GM15510 (cell line): ENCODE data around the gene NFASC.

Experiments used
- POLR2A ChIP-seq: IDR thresholded peaks from 3 replicates; pipeline ENCODE4 v1.6.1; 2011; ENCODE audit warnings: borderline replicate concordance; ENCODE audit not compliant: insufficient read length; ENCODE audit errors: extremely low read depth

The NFASC gene

DNA sequence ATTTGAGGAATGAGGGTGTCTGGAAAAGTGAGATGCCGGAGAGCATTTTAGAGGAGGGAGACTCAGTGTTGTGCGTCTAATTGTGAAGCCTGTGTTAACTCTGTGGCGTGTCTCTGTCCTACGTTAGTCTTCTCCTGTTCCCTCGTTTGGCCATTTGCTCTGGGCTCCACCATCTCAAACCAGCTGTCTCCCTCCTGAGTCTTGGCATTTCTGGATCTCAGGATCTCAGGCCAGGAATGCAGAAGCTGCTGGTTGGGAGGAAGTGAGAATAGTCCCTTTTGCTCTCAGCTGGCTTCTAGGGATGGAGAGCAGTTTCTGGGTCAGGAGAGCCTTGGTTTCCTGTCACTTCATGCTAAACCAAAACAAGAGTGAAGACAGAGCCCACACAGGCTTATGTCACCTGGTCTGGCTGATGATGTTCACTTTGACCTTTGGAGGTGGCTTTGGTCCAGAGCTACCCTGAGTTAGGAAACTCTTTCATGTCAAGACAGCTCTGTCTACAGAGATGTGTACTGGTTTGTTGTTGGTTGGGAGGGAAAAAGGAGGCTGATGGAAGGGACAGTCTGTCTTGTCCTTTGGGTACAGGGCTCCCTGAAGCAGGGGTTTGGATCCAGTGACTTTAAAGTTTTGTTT is 859 bp downstream of the NFASC start:
- no peak for TF ChIP-seq POLR2A

DNA sequence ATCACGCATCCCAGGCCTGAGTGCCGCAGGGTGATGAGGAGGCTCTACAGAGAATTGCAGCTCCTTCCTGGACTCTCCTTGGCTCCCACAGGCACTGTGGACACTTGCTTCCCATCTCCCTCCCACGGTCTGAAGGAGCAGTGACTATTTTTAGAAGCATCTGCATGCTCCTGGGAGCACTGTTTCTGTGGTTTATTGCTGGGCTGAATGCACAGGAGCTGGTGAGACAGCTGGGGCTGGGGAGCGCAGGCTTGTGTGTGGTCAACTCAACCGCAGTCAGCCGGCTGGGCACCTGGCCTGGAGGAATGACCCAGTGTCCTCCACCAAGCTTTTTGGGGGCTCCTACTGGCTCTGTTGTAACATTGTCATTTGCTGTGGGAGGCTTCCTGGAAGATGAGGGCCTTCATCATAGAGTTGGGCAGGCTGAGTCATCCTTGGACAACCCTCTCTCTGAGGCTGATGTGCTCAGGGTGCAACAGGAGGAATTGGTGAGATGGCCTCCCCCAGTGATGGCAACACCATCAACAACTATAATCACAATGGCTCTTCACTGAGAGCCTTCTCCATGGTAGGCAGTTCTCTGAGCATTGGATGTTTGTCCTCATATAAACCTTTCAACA is 1.7 kb downstream of the NFASC start:
- no peak for TF ChIP-seq POLR2A

DNA sequence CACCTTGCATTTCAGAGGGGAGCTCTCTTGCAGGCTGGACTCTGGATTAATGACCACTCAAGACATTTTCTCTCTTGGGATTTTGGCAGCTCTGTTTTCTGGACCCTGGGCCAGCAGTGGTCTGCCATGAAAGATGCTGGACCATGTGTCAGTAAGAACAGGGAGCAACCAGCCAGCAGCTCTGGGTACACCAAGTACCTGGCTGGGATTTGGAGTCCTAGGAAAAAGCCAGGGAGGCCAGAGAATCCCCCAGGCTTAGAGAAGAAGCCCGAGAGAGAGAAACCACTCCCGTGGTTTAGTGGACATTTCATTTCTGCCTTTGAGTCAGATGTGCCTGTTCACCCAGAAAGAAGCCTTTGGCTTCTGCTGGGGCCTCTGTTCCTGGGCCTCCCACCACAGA is 2.5 kb downstream of the NFASC start:
- no peak for TF ChIP-seq POLR2A

DNA sequence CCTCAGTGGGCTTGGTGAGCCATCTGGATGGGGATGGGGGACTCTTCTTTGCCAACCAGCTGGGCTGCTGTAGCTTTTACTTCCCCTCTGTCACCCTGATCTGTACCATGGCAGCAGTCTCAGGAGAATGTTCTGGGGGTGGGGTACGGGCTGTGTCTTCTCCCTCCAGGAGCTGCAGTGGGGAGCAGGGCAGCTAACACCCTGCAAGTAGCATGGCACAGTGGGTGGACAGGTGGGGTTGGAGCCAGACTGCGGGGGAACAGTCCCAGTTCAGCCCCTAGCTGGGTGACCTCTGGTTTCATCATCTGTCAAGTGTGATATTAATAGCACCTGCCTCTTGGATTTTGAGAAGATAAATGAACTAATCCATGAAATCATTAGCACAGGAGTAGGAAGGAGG is 3.1 kb downstream of the NFASC start:
- no peak for TF ChIP-seq POLR2A

DNA sequence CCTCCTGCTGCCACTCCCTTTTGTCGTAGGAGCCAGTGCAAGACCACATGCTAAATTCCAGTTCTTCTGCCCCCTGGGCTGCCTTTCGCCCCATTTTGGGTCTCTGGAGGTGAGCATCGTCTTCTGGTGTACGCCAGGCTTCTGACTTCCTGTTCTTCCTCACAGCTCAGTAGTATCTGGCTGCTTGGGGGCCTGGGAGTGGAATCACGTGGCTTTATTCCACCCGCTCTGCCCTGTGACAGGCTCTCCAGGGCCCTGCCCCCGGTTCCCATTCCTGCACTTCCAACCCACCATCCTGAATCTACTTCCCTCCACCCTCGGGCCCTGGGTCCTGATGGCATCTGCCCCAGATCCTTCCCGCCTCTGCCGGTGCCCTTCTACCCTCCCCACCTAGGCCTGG is 3.6 kb downstream of the NFASC start:
- no peak for TF ChIP-seq POLR2A

DNA sequence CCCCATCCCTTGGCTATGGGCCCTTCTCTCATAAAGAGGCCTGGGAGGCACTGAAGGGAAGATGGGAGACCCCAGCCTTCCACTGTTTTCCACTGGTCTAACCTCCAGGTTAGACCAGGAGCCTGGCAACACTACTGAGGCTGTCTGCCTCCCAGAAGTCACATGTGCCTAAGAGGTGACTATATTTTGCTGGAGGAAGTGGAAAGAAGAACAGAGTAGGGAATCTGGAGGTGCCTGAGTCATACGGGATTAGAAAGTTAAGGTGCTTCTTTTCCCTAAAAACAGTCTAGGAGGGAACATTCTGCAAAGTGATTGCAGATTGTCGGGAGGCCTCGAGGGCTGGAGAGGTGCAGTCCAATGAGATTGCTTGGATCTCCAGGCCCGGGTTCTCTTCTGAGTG is 4.6 kb downstream of the NFASC start:
- no peak for TF ChIP-seq POLR2A

DNA sequence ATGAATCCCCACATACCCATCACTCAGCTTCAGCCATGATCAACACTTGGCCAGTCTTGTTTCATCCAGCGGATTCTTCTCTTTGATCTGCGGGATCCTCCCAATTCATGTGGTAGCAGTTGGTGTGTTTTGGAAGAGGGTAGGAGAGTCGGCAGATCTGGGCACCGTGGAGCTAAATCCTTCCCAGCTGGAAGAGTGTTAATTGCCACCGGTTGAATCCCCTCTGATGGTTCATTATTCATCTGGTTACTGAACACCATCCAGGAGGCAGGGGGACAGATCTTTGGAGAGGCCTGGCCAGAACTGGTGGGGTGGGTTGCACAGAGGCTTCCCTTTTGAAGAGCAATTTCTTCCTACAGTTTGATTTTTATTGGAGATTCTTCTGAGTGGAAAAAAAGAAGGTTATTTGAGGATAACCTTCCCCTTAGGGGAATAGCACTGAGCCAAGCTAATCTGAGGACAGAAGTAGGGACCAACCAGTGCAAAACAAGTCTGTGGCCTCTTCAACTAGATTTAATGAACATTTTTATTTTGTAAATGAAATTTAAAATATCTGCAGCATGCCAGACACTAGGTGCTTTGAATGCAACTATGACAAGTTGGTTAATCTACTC is 8.1 kb downstream of the NFASC start:
- TF ChIP-seq POLR2A = no peak

DNA sequence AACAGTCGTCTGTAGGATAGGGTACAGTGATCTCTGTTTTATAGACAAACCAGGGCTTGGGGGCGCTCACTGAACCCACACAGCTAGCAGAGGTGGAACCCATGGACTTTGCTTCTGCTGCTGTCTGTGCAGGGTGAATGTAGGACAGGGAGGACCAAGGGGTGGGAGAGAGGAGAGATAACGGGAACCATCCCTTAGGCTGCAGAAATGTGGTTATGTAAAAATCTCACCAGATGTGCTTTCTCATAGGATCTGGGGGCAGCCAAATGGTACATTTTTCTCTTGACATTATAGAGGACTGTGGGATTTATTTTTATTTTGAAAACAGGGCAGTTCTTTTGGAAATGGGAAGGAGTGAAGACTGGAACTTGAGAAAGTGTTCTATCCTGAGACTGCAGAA is 8.7 kb downstream of the NFASC start:
- no peak for TF ChIP-seq POLR2A

DNA sequence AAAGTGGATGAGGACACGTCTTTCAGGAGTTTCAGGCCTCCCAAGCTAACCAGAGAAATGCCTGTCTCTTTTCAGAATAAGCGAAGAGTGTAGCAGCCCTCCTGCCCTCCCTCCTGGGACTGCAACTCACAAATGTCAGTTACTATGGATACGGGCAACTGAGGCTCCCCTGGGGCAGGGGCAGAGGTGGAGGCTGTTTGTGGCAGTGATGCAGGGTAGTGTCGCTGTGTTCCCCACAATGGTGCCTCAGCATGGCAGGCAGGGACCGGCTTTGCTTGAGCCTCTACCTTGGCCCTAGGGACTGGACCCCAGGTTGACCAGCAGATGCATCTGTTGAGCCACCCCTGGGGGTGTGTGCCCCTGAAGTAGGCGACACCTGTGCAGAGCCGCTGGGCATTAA is 10.2 kb downstream of the NFASC start:
- no peak for TF ChIP-seq POLR2A

DNA sequence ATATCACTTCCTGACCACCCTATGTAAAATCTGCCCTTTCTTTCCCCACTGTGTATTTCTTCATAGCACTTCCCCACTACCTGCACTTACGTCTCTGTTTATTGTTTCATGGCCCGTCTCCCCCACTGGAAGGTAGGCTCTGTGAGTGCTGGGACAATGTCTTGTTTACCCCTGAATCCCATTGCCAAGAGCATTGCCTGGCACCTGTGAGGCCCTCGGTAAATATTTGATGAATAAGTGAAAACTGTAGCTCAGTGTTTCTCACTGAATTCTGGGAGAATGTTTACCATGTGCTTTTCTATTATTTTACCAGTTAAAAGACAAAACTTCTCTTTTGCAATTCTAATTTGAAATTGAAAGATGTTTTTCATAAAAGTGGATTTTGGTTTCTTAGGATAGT is 11.8 kb downstream of the NFASC start:
- no peak for TF ChIP-seq POLR2A

DNA sequence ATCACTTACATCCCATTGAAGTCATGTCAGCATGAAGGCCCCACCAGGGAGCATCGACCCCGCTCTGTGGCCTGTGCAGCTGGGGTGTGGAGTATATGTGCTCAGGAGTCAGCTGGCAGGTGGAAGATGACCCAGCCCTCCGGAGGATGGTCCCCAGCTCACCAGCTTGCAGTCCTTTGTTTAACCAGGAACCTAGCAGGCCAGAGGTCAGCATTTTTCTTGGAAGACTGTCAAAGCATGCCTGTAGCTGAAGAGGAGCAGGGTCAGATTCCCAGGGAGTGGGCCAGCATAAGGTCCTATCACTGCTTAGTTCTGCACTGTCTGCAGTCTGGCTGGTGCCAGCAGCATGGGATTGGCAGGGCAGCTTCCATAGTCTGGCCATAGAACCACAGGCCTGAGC is 12.7 kb downstream of the NFASC start:
- TF ChIP-seq POLR2A = no peak

DNA sequence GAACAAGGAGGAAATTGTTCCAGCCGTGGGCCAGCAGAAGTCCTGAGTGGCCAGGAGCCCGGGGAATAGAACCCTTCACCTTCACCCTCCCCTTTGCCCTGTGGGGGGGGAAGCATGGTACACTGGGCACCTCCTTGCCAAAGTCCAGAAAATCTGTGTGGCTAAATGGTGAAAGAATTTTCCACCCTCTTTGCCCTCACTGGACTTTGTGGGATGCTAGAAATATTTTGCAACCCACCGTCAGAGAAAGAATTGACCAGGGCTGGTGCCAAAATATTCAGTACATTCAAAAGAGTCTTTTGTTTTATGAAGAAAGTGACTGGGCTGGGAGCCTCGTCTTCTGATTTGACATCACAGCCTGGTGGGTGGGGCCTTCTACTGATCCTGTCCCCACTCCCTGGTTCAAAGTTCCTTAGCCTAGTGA is 14.6 kb downstream of the NFASC start:
- no peak for TF ChIP-seq POLR2A

DNA sequence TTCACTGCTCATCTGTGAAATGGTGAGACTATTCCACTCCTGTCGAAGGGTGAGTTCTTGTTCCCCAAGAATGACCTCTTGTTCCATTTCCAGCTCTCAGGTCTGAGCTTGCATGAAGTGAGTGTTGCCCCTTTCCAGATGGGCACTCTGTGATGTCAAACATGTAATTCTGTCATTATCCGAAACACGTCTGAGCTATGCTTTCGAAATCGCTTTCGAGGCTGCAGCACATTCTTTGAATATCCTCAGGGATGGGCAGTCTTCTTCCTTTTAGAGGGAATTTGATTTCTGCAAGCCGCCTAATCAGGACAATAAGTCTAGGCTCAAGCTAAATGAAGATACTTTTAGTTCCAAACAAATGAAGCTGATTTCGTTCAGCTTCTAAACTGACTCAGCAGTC is 15.1 kb downstream of the NFASC start:
- no peak for TF ChIP-seq POLR2A

DNA sequence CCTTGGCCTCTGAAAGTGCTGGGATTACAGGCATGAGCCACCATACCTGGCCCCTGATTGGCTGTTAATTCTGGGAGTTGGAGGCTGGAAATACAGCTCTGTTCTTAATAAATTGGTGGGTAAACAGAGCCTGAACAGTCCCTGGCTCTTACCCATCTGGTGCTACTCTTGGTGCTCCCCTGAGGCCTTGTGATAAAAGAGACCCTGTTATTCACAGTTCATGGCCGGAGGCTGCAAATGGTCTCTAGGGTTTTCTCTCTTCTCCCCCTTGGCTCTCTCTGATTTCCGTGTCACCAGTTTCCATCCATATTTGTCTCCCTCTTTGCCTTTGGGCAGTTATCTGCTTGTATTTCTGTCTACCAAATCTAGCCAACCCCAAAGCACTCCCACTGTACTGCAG is 17.2 kb downstream of the NFASC start:
- no peak for TF ChIP-seq POLR2A

DNA sequence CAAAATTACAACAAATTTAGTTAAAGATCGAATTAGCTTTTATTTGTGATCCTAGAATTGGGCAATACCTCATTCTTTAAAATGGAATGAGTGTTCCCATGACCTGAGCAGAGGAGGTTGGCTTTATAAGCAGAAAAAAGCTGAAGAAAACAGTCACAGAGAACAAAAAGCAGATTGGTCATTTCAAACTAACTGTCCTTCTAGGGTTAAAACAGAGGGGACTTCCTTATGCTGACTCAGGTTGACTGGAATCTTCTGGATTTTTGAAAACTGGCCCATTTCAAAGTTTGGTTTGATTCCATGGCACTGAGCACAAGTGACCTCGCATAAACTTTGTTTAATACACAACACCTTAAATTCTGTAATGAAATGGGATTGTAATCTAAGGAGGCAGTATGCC is 17.6 kb downstream of the NFASC start:
- no peak for TF ChIP-seq POLR2A

DNA sequence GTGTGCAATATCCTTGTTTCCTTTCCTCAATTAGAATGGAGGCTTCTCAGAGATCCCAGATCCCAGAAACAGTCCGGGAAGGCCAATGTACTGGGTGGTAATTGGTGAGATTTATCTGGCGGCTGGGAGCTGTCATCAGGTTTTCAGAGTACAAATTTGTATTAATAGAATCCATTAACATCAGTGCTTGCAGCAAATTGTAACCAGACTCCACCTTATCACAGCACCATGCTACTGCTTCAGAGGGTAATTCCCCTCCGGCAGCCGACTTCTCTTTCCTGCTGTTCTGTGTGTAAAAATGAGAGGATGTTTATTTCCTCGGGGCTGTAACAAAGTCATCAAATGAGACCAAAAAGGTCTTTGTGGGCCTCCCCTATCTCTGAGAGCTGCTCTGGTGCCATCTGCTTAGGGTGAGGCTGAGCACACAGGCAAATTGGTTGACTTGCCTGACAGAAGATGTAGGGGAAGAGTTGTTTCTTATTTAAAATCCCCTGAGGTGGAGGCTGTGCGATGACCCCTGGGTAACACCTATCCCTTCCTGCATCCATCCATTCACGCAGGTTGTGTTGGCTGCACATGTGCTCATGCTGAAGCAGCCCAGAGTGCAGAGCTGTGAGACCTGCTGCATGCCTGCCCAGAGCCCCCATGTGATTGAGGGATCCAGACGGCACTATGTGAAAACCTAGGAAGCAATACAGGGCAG is 19.2 kb downstream of the NFASC start:
- no peak for TF ChIP-seq POLR2A

DNA sequence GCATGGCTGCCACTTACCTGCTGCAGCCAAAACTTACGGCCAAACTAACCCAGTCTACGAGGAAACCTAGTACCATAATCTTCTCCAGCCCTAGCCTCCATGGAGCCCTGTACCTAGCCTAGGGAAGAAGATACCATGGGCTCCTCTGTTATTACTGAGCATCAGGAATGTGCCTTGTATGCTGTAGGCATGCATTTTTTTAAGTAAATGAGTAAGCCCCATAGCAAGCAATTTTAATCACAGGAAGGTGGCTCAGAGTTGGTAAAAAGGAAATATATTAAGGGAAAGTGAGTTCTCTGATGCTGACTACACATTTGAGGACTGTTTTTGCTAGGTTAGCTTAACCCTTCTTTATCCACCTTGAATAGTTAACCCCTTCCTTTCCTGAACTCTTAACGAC is 21.2 kb downstream of the NFASC start:
- no peak for TF ChIP-seq POLR2A

DNA sequence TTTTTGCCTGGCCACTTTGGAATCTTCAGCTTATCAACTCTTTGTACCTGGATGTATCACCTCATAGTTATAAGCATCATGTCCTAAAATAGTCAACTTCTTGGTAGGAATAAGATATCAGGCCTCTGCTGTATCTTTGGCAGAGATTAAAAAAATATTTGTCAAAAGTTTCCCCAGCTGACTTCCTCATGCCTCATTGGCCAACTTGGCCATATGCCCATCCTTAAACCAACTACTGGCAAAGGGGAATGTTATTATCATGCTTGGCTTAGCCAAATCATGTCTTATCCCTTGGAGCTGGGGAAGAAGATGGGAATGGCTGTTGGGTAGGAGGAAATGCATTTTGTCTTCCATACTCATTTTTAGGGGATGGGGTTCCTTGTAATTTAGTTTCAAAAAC is 23.4 kb downstream of the NFASC start:
- TF ChIP-seq POLR2A = no peak
